ENCODE results near the gene CIB2.

GRCh38 chr15:78159395-78159794, 28.1 kb upstream of the CIB2 start:
- TF ChIP-seq, protein P1, sequence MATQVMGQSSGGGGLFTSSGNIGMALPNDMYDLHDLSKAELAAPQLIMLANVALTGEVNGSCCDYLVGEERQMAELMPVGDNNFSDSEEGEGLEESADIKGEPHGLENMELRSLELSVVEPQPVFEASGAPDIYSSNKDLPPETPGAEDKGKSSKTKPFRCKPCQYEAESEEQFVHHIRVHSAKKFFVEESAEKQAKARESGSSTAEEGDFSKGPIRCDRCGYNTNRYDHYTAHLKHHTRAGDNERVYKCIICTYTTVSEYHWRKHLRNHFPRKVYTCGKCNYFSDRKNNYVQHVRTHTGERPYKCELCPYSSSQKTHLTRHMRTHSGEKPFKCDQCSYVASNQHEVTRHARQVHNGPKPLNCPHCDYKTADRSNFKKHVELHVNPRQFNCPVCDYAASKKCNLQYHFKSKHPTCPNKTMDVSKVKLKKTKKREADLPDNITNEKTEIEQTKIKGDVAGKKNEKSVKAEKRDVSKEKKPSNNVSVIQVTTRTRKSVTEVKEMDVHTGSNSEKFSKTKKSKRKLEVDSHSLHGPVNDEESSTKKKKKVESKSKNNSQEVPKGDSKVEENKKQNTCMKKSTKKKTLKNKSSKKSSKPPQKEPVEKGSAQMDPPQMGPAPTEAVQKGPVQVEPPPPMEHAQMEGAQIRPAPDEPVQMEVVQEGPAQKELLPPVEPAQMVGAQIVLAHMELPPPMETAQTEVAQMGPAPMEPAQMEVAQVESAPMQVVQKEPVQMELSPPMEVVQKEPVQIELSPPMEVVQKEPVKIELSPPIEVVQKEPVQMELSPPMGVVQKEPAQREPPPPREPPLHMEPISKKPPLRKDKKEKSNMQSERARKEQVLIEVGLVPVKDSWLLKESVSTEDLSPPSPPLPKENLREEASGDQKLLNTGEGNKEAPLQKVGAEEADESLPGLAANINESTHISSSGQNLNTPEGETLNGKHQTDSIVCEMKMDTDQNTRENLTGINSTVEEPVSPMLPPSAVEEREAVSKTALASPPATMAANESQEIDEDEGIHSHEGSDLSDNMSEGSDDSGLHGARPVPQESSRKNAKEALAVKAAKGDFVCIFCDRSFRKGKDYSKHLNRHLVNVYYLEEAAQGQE (IDR thresholded peaks at IDR 0.05; ENCODE audit: insufficient read depth in 1 of 2, low read depth in 2 of 2, low read length in 2 of 2): no peak
- TF ChIP-seq TAF1 (IDR thresholded peaks at IDR 0.05; ENCODE audit: borderline replicate concordance, insufficient read depth, low read length): no peak

All from PFSK-1 (cell line).